Neural cell (in vitro differentiated cells): ENCODE data around the gene STAC3. TPM values are rescaled to one million over a fixed set of nuclear protein-coding genes. Genes with fewer than 3 reads are reported as not detected.

Source experiments
- H2AFZ ChIP-seq: fragments of 200-600, 300-800 bp; sonication (generic), shearing (Covaris generic); 2 replicates; pipeline ENCODE4 v1.6.0; 2014; ENCODE audit warnings: low read depth, mild to moderate bottlenecking, antibody characterized with exemption, low read length, moderate library complexity
- H3F3A ChIP-seq: fragments of 200-600 bp; shearing (Covaris generic); 2 replicates; pipeline ENCODE4 v1.6.1; 2016; ENCODE audit warnings: mild to moderate bottlenecking, moderate library complexity, mixed read lengths, antibody characterized with exemption, low read length; ENCODE audit not compliant: insufficient read depth, poor library complexity, severe bottlenecking
- H3K27ac ChIP-seq: fragments of 200-600, 300-800 bp; sonication (generic), shearing (Covaris generic); 2 replicates; pipeline ENCODE4 v1.5.1; 2014; ENCODE audit warnings: mild to moderate bottlenecking, low read length, moderate library complexity
- H3K27me3 ChIP-seq: fragments of 300-800, 200-600 bp; sonication (generic), shearing (Covaris generic); 2 replicates; pipeline ENCODE4 v1.6.0; 2014; ENCODE audit warnings: mild to moderate bottlenecking, low read depth, low read length, moderate library complexity; ENCODE audit not compliant: insufficient read depth
- H3K36me3 ChIP-seq: fragments of 300-800, 200-600 bp; sonication (generic), shearing (Covaris generic); 2 replicates; pipeline ENCODE4 v1.5.1; 2014; ENCODE audit warnings: mild to moderate bottlenecking, antibody characterized with exemption, low read length, moderate library complexity; ENCODE audit not compliant: insufficient read depth
- H3K4me2 ChIP-seq: fragments of 300-800, 200-600 bp; sonication (generic), shearing (Covaris generic); 2 replicates; pipeline ENCODE4 v1.6.0; 2014; ENCODE audit warnings: mild to moderate bottlenecking, low read length
- H3K4me3 ChIP-seq: fragments of 300-800, 200-600 bp; sonication (generic), shearing (Covaris generic); 2 replicates; pipeline ENCODE4 v1.5.1; 2014; ENCODE audit warnings: mild to moderate bottlenecking, low read length, moderate library complexity
- H3K79me2 ChIP-seq: fragments of 200-600 bp; shearing (Covaris generic); replicated peaks from 2 replicates; pipeline ENCODE4 v1.6.0; 2014; ENCODE audit warnings: mild to moderate bottlenecking, low read length, moderate library complexity; ENCODE audit not compliant: insufficient read depth
- H3K9ac ChIP-seq: fragments of 300-800, 200-600 bp; sonication (generic), shearing (Covaris generic); 2 replicates; pipeline ENCODE4 v1.6.1; 2016; ENCODE audit warnings: mild to moderate bottlenecking, low read length, mixed read lengths
- H3K9me2 ChIP-seq: fragments of 200-600 bp; shearing (Covaris generic); 2 replicates; pipeline ENCODE4 v1.6.1; 2016; ENCODE audit warnings: mild to moderate bottlenecking, low read length, mixed read lengths; ENCODE audit not compliant: insufficient read depth
- H3K9me3 ChIP-seq: fragments of 200-600, 300-800 bp; sonication (generic), shearing (Covaris generic); 2 replicates; pipeline ENCODE4 v1.6.1; 2016; ENCODE audit warnings: mild to moderate bottlenecking, mixed run types, low read length, moderate library complexity, mixed read lengths
- H4K20me1 ChIP-seq: fragments of 200-600 bp; shearing (Covaris generic); 2 replicates; pipeline ENCODE4 v1.6.1; 2016; ENCODE audit warnings: mild to moderate bottlenecking, mixed run types; ENCODE audit not compliant: insufficient read depth
- EP300 ChIP-seq: fragments of 450-650 bp; conservative IDR thresholded peaks from 2 replicates; pipeline ENCODE4 v1.6.1; 2014; ENCODE audit warnings: antibody characterized with exemption, mild to moderate bottlenecking, moderate library complexity; ENCODE audit not compliant: poor library complexity, severe bottlenecking
- EZH2 ChIP-seq: fragments of 200-600, 300-800 bp; shearing (Covaris generic), sonication (generic); IDR thresholded peaks from 2 replicates; pipeline ENCODE4 v1.6.1; 2014; ENCODE audit warnings: antibody characterized with exemption, low read length, borderline replicate concordance, mild to moderate bottlenecking; ENCODE audit not compliant: insufficient read depth, poor library complexity, severe bottlenecking
- MXI1 ChIP-seq: fragments of 450-650 bp; conservative IDR thresholded peaks from 2 replicates; pipeline ENCODE4 v1.6.1; 2014; ENCODE audit warnings: antibody characterized with exemption, mild to moderate bottlenecking; ENCODE audit not compliant: poor library complexity, severe bottlenecking
- POLR2AphosphoS5 ChIP-seq: IDR thresholded peaks from 2 replicates; pipeline ENCODE4 v1.6.1; 2012
- RAD21 ChIP-seq: fragments of 450-650 bp; conservative IDR thresholded peaks from 2 replicates; pipeline ENCODE4 v1.6.1; 2014; ENCODE audit warnings: antibody characterized with exemption, mild to moderate bottlenecking, moderate library complexity
- SMC3 ChIP-seq: fragments of 450-650 bp; conservative IDR thresholded peaks from 2 replicates; pipeline ENCODE4 v1.6.1; 2014; ENCODE audit warnings: antibody characterized with exemption, mild to moderate bottlenecking, moderate library complexity; ENCODE audit not compliant: poor library complexity
- TAF1 ChIP-seq: IDR thresholded peaks from 2 replicates; pipeline ENCODE4 v1.6.1; 2012; ENCODE audit warnings: low read depth
- polyA plus RNA-seq: library from polyadenylated mRNA; depleted of rRNA; stranded (reverse); fragments of >200 nt; gene quantifications from 2 replicates; pipeline ENCODE4 v1.2.3, GENCODE V29; 2014
- TF ChIP-seq, protein P1 (sequence below): fragments of 450-650 bp; IDR thresholded peaks from 2 replicates; pipeline ENCODE4 v1.5.1; 2014; ENCODE audit warnings: antibody characterized with exemption, mild to moderate bottlenecking, moderate library complexity; ENCODE audit not compliant: poor library complexity, severe bottlenecking
- TF ChIP-seq, protein P2 (sequence below): IDR thresholded peaks from 2 replicates; pipeline ENCODE4 v1.6.1; 2012; ENCODE audit warnings: borderline replicate concordance

The STAC3 gene
- polyA plus RNA-seq, 1 donor from 2014 or later, result 1.3 TPM

DNA sequence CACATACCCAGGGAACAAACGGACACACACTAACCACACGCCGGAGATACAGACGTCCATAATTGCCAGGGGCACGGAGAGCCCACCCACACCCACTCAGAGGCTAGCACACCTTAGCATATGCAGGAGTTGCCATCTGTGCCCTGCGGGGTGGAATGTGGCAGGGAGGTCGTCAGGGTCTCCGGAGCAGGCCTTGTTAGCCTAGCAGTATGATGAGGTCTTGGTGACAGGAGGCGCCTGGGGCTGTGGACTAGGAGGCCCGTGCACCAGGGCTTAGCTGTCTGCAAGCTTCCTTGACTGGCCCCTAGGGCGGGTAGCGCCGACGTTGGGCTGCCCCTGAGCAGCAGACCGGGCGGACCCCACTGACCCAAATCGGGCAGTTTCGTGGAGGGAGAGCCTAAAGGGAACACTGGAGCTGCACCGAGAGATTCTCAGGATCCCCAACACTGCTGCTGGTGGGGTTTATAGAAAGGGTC, 10.0 kb downstream of the STAC3 start:
- H3K27me3 ChIP-seq, result peaks cover 72% of the 10 kb centered on the region
- no peaks in the 10 kb centered on the region for H4K20me1 ChIP-seq
- H3K36me3 ChIP-seq, result no peaks in the 10 kb centered on the region
- no peak for TF ChIP-seq EZH2
- no peak for TF ChIP-seq SMC3
- TF ChIP-seq, protein P1, sequence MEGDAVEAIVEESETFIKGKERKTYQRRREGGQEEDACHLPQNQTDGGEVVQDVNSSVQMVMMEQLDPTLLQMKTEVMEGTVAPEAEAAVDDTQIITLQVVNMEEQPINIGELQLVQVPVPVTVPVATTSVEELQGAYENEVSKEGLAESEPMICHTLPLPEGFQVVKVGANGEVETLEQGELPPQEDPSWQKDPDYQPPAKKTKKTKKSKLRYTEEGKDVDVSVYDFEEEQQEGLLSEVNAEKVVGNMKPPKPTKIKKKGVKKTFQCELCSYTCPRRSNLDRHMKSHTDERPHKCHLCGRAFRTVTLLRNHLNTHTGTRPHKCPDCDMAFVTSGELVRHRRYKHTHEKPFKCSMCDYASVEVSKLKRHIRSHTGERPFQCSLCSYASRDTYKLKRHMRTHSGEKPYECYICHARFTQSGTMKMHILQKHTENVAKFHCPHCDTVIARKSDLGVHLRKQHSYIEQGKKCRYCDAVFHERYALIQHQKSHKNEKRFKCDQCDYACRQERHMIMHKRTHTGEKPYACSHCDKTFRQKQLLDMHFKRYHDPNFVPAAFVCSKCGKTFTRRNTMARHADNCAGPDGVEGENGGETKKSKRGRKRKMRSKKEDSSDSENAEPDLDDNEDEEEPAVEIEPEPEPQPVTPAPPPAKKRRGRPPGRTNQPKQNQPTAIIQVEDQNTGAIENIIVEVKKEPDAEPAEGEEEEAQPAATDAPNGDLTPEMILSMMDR, result no peak
- no peak for TF ChIP-seq TAF1
- TF ChIP-seq RAD21, result no peak
- TF ChIP-seq, protein P2, sequence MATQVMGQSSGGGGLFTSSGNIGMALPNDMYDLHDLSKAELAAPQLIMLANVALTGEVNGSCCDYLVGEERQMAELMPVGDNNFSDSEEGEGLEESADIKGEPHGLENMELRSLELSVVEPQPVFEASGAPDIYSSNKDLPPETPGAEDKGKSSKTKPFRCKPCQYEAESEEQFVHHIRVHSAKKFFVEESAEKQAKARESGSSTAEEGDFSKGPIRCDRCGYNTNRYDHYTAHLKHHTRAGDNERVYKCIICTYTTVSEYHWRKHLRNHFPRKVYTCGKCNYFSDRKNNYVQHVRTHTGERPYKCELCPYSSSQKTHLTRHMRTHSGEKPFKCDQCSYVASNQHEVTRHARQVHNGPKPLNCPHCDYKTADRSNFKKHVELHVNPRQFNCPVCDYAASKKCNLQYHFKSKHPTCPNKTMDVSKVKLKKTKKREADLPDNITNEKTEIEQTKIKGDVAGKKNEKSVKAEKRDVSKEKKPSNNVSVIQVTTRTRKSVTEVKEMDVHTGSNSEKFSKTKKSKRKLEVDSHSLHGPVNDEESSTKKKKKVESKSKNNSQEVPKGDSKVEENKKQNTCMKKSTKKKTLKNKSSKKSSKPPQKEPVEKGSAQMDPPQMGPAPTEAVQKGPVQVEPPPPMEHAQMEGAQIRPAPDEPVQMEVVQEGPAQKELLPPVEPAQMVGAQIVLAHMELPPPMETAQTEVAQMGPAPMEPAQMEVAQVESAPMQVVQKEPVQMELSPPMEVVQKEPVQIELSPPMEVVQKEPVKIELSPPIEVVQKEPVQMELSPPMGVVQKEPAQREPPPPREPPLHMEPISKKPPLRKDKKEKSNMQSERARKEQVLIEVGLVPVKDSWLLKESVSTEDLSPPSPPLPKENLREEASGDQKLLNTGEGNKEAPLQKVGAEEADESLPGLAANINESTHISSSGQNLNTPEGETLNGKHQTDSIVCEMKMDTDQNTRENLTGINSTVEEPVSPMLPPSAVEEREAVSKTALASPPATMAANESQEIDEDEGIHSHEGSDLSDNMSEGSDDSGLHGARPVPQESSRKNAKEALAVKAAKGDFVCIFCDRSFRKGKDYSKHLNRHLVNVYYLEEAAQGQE, result no peak
- TF ChIP-seq MXI1, result no peak
- no peak for TF ChIP-seq EP300
- peak overlapping the region; percentile 79 for H3K4me3 ChIP-seq
- H3K9ac ChIP-seq, result peak overlapping the region; percentile 98
- peak overlapping the region; percentile 79 for H3K4me2 ChIP-seq
- H3K27ac ChIP-seq, result peak overlapping the region; percentile 92
- no peaks in the 10 kb centered on the region for H3K79me2 ChIP-seq
- no peaks in the 10 kb centered on the region for H3K9me2 ChIP-seq
- no peaks in the 10 kb centered on the region for H3K9me3 ChIP-seq
- H2AFZ ChIP-seq, result peak overlapping the region; percentile 21
- no peaks in the 10 kb centered on the region for H3F3A ChIP-seq

DNA sequence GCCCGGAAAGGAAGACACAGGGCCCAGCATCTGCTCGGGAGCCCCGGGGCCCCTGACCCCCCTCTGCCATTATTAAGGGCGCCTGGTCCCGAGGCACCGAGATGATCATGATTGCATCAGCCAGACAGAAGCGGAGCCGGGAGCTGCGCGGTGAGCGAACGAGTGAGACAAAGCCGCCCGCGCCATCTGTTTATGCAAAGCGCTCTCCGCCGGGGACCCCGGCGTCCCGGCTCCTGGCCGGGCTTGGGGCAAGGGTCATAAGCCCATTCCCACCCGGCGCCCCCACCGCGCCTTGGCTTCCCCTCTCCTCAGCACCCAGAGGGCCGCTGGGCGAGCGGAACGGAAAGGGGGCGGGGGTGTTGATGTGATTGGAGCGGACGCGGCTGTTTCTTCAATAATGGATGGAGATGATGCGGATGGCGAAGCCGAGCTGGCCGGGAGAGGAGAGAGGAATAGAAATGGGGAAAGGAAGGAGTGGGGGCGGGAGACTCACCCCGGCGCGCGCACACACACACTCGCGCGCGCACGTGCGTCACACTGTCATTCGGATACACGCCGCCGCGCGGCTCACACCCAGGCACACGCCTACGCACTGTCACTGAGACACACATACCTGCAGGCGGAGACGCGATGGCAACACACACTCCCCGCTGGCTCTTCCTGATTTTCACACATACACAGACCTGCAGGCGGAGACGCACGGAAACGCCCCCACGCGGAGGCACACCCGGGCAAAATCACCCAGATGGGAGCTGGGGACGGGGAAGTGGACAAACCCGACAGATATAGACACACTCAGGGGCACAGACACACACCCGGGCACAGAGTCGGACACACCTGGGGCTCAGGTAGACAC, 10.7 kb downstream of the STAC3 start:
- peaks cover 75% of the 10 kb centered on the region for H3K27me3 ChIP-seq
- H3K79me2 ChIP-seq, result no peaks in the 10 kb centered on the region
- peak overlapping the region; percentile 98 for H3K9ac ChIP-seq
- H3K9me2 ChIP-seq, result no peaks in the 10 kb centered on the region
- TF ChIP-seq MXI1, result peak; percentile 82
- TF ChIP-seq RAD21, result no peak
- TF ChIP-seq EZH2, result no peak
- TF ChIP-seq, protein P1, result peak; percentile 51
- TF ChIP-seq TAF1, result peak; percentile 92
- peak; percentile 90 for TF ChIP-seq POLR2AphosphoS5
- TF ChIP-seq SMC3, result peak; percentile 23
- TF ChIP-seq EP300, result peak; percentile 73
- TF ChIP-seq, protein P2, result peak; percentile 85
- no peaks in the 10 kb centered on the region for H4K20me1 ChIP-seq
- peak overlapping the region; percentile 46 for H2AFZ ChIP-seq
- peak overlapping the region; percentile 79 for H3K4me3 ChIP-seq
- no peaks in the 10 kb centered on the region for H3K9me3 ChIP-seq
- H3K27ac ChIP-seq, result peak overlapping the region; percentile 92
- peak overlapping the region; percentile 79 for H3K4me2 ChIP-seq
- H3F3A ChIP-seq, result no peaks in the 10 kb centered on the region
- no peaks in the 10 kb centered on the region for H3K36me3 ChIP-seq
